Measurements from ENCODE around the gene SMAD7. TPM values are rescaled to one million over a fixed set of nuclear protein-coding genes. Genes with fewer than 3 reads are reported as not detected.

SMAD7 gene
- total RNA-seq, 1 donor from 2014 or later = 34.1 TPM

DNA sequence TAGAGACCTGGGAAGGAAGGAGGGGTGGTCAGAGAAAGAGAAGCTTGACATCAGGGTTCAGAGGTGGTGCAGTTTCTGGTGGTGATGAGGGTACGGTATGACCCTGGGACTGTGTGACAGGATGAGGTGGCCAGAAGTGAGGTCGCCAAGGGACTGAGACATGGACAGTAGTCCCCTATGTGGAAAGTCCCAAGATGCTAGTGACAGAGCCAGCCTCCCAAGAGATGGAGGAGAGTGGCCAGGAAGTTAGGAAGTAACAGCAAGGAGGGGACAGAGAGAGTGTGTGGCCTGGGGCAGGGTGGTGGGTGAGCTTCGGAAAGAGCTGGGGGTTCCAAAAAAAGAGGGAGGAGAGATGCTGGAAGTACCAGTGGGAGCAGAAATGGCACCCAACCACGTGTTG is 66.0 kb downstream of the SMAD7 start:
- Histone ChIP-seq H3K9me3 (no peaks in the 10 kb centered on the region), H3K27me3 (no peaks in the 10 kb centered on the region), H3K4me3 (no peak overlapping the region), H3K36me3 (no peaks in the 10 kb centered on the region), H3K4me1 (peaks cover 46% of the 10 kb centered on the region), H3K27ac (peak overlapping the region; percentile 78)
- no peak for DNase-seq (ENCODE audit: extremely low spot score in 2 of 2)
- TF ChIP-seq POLR2AphosphoS5 (IDR thresholded peaks at IDR 0.05; ENCODE audit: insufficient read depth in 1 of 2, low read depth in 1 of 2) = no peak
- TF ChIP-seq, protein P1, sequence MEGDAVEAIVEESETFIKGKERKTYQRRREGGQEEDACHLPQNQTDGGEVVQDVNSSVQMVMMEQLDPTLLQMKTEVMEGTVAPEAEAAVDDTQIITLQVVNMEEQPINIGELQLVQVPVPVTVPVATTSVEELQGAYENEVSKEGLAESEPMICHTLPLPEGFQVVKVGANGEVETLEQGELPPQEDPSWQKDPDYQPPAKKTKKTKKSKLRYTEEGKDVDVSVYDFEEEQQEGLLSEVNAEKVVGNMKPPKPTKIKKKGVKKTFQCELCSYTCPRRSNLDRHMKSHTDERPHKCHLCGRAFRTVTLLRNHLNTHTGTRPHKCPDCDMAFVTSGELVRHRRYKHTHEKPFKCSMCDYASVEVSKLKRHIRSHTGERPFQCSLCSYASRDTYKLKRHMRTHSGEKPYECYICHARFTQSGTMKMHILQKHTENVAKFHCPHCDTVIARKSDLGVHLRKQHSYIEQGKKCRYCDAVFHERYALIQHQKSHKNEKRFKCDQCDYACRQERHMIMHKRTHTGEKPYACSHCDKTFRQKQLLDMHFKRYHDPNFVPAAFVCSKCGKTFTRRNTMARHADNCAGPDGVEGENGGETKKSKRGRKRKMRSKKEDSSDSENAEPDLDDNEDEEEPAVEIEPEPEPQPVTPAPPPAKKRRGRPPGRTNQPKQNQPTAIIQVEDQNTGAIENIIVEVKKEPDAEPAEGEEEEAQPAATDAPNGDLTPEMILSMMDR (IDR thresholded peaks at IDR 0.05) = no peak
- intact Hi-C loops (cut with DNase I) = no loop called here

GRCh38 chr18:48884306-48884705 is 66.5 kb downstream of the SMAD7 start:
- no peaks in the 10 kb centered on the region for H3K27me3 ChIP-seq
- no peaks in the 10 kb centered on the region for H3K36me3 ChIP-seq
- H3K4me1 ChIP-seq = peaks cover 42% of the 10 kb centered on the region
- intact Hi-C loops (cut with DNase I) = no loop called here
- no peak overlapping the region for H3K4me3 ChIP-seq
- DNase-seq (ENCODE audit: extremely low spot score in 2 of 2) = no peak
- no peak for TF ChIP-seq POLR2A (IDR thresholded peaks at IDR 0.05)
- TF ChIP-seq, protein P1 (IDR thresholded peaks at IDR 0.05) = no peak
- H3K27ac ChIP-seq = peak overlapping the region; percentile 78
- no peaks in the 10 kb centered on the region for H3K9me3 ChIP-seq

DNA sequence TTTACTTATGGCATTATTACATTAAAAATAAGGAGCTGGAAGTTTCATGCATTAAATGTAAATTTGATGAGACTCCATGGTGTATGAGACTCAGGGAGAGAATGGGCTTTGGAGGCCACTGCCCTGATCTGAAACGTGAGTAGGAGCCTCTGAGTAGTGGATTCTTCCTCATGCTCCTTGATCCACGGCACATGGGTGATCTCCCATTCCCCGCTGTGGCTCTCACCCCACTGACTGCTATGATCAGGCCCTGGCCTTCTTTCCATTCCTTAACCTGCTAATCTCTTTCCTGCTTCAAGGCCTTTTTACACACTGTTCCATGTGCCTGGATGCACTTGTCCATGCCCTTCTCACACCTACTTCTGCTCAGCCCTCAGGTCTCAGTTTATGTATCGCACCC is 68.4 kb downstream of the SMAD7 start:
- Histone ChIP-seq H3K27ac (no peak overlapping the region), H3K9me3 (no peaks in the 10 kb centered on the region), H3K4me3 (no peak overlapping the region), H3K36me3 (no peaks in the 10 kb centered on the region), H3K4me1 (peaks cover 31% of the 10 kb centered on the region), H3K27me3 (no peaks in the 10 kb centered on the region)
- DNase-seq (ENCODE audit: extremely low spot score in 2 of 2) = no peak
- intact Hi-C loops (cut with DNase I) = no loop called here
- TF ChIP-seq, protein P1 (IDR thresholded peaks at IDR 0.05) = no peak
- no peak for TF ChIP-seq POLR2AphosphoS5 (IDR thresholded peaks at IDR 0.05; ENCODE audit: insufficient read depth in 1 of 2, low read depth in 1 of 2)
- TF ChIP-seq POLR2A (IDR thresholded peaks at IDR 0.05) = no peak

DNA sequence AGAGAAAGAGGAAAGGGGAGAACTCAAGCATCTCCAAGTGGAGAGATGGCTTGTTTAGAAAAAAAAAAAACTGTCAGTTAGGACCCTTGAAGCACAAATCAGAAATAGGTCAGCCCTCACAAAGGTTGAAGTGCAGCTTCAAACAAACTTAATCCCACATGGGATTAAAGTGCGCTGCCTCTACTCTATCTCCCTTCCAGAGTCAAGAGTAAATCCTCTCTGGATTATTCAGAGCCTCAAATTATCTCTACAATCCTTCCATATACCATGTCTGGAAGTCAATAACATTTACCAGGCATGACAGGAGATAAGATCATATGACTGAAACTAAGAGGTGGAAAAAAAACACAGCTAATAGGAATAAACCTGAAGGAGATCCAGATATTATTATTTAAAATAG is 69.8 kb downstream of the SMAD7 start:
- Histone ChIP-seq H3K4me1 (peaks cover 27% of the 10 kb centered on the region), H3K27ac (no peak overlapping the region), H3K36me3 (no peaks in the 10 kb centered on the region), H3K4me3 (no peak overlapping the region), H3K9me3 (no peaks in the 10 kb centered on the region), H3K27me3 (no peaks in the 10 kb centered on the region)
- no peak for TF ChIP-seq POLR2AphosphoS5 (IDR thresholded peaks at IDR 0.05; ENCODE audit: insufficient read depth in 1 of 2, low read depth in 1 of 2)
- TF ChIP-seq, protein P1 (IDR thresholded peaks at IDR 0.05) = no peak
- TF ChIP-seq POLR2A (IDR thresholded peaks at IDR 0.05) = no peak
- DNase-seq (ENCODE audit: extremely low spot score in 2 of 2) = no peak
- intact Hi-C loops (cut with DNase I) = no loop called here

- DNase-seq (ENCODE audit: extremely low spot score in 2 of 2) = no peak
- intact Hi-C loops (cut with DNase I) = no loop called here
- H3K4me3 ChIP-seq = no peak overlapping the region
- H3K36me3 ChIP-seq = no peaks in the 10 kb centered on the region
- H3K9me3 ChIP-seq = no peaks in the 10 kb centered on the region
- H3K27me3 ChIP-seq = no peaks in the 10 kb centered on the region
- peaks cover 16% of the 10 kb centered on the region for H3K4me1 ChIP-seq
- no peak for TF ChIP-seq POLR2AphosphoS5 (IDR thresholded peaks at IDR 0.05; ENCODE audit: insufficient read depth in 1 of 2, low read depth in 1 of 2)
- H3K27ac ChIP-seq = no peak overlapping the region
Observed at GRCh38 chr18:48879008-48879431, 71.7 kb downstream of the SMAD7 start.

- no peak for DNase-seq (ENCODE audit: extremely low spot score in 2 of 2)
- no peak for TF ChIP-seq POLR2A (IDR thresholded peaks at IDR 0.05)
- TF ChIP-seq POLR2AphosphoS5 (IDR thresholded peaks at IDR 0.05; ENCODE audit: insufficient read depth in 1 of 2, low read depth in 1 of 2) = no peak
- TF ChIP-seq, protein P1 (IDR thresholded peaks at IDR 0.05) = no peak
- Histone ChIP-seq H3K9me3 (no peaks in the 10 kb centered on the region), H3K4me1 (peaks cover 20% of the 10 kb centered on the region), H3K4me3 (no peak overlapping the region), H3K27me3 (no peaks in the 10 kb centered on the region), H3K36me3 (no peaks in the 10 kb centered on the region), H3K27ac (no peak overlapping the region)
- intact Hi-C loops (cut with DNase I) = no loop called here
Observed at GRCh38 chr18:48878471-48878870, 72.3 kb downstream of the SMAD7 start.

All from vagina (tissue), 2 donors.